ENCODE results near the gene DYNC1H1.
"Not testable (repeated sequence)": the region's sequence is repeated elsewhere in the genome, so short reads cannot be mapped to it uniquely, and the experiment has no call there.

Gene DYNC1H1

GRCh38 chr14:101965770-101966722 lies 1.7 kb downstream of the DYNC1H1 start:
- no peak for DNase-seq

GRCh38 chr14:101966742-101967141 lies 2.4 kb downstream of the DYNC1H1 start:
- no peak for DNase-seq

- DNase-seq: no peak
Observed at GRCh38 chr14:101968186-101968585, 3.8 kb downstream of the DYNC1H1 start.

- no peak for DNase-seq
Observed at GRCh38 chr14:101969481-101969880, 5.1 kb downstream of the DYNC1H1 start.

- no peak for DNase-seq
Observed at GRCh38 chr14:101970830-101971400, 6.5 kb downstream of the DYNC1H1 start.

- not testable (repeated sequence) for DNase-seq
Observed at GRCh38 chr14:101971458-101971857, 7.1 kb downstream of the DYNC1H1 start.

GRCh38 chr14:101972126-101972866 lies 7.9 kb downstream of the DYNC1H1 start:
- DNase-seq: no peak

GRCh38 chr14:101973356-101973755 lies 9.0 kb downstream of the DYNC1H1 start:
- no peak for DNase-seq

- DNase-seq: no peak
Observed at GRCh38 chr14:101975231-101975630, 10.9 kb downstream of the DYNC1H1 start.

- DNase-seq: no peak
Observed at GRCh38 chr14:101977311-101978071, 13.1 kb downstream of the DYNC1H1 start.

- no peak for DNase-seq
Observed at GRCh38 chr14:101979666-101980065, 15.3 kb downstream of the DYNC1H1 start.

- DNase-seq: no peak
Observed at GRCh38 chr14:101980251-101980650, 15.9 kb downstream of the DYNC1H1 start.

- DNase-seq: no peak
Observed at GRCh38 chr14:101980700-101981099, 16.3 kb downstream of the DYNC1H1 start.

- DNase-seq: no peak
Observed at GRCh38 chr14:101982621-101983020, 18.2 kb downstream of the DYNC1H1 start.

- not testable (repeated sequence) for DNase-seq
Observed at GRCh38 chr14:101984831-101985230, 20.5 kb downstream of the DYNC1H1 start.

GRCh38 chr14:101985957-101986356 lies 21.6 kb downstream of the DYNC1H1 start:
- DNase-seq: no peak

- DNase-seq: no peak
Observed at GRCh38 chr14:101986953-101987352, 22.6 kb downstream of the DYNC1H1 start.

GRCh38 chr14:101988377-101988776 lies 24.0 kb downstream of the DYNC1H1 start:
- DNase-seq: no peak

GRCh38 chr14:101991352-101991751 lies 27.0 kb downstream of the DYNC1H1 start:
- no peak for DNase-seq

GRCh38 chr14:101992708-101993107 lies 28.3 kb downstream of the DYNC1H1 start:
- DNase-seq: no peak

GRCh38 chr14:101997429-101998336 lies 33.3 kb downstream of the DYNC1H1 start:
- no peak for DNase-seq

- DNase-seq: no peak
Observed at GRCh38 chr14:102000902-102001301, 36.5 kb downstream of the DYNC1H1 start.
